Hepatic stellate cell (primary cell): ENCODE measurements around the gene NPRL2.
"Not testable (repeated sequence)": the region's sequence is repeated elsewhere in the genome, so short reads cannot be mapped to it uniquely, and the experiment has no call there.

Experiments
- DNase-seq: peaks from one replicate; pipeline ENCODE4 v3.0.0; 2011; ENCODE audit warnings: low spot score

Gene NPRL2

DNA sequence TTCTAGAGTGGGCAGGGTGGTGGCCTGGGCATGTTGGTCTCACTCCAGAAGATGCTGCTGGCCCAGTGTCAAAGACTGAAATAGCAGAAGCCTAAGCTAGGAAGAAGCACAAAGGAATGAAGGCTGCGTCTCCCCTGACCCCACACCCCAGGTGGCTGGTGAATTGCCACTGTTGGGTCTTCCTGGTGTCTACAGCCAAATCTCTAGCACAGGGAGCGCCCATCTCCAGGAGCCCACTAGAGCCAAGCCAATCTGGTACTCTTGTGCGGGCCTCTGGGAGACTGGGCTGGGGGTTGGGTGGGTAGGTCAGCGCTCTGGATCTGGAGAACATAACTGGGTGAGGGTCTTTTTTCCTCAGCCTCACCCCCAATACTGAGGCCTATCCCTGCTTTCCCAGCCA, 23.4 kb downstream of the NPRL2 start:
- DNase-seq: no peak

DNA sequence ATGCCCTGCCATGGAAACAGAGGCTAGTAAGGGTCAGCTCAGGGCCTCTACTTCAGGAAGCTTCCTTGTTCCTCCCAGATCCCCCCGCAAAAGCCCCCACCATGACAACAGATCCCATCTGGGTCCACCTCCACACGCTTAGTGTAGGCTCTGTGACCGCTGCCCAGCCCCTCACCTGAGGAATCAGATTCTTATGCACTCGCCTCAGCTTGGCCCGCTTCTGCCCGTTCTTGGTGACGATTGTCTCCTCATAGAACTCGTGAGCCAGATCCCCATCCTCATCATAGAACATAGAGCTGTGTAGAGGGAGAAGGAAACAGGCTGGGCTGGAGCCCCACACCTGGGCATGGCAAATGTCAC, 24.4 kb downstream of the NPRL2 start:
- DNase-seq: no peak

DNA sequence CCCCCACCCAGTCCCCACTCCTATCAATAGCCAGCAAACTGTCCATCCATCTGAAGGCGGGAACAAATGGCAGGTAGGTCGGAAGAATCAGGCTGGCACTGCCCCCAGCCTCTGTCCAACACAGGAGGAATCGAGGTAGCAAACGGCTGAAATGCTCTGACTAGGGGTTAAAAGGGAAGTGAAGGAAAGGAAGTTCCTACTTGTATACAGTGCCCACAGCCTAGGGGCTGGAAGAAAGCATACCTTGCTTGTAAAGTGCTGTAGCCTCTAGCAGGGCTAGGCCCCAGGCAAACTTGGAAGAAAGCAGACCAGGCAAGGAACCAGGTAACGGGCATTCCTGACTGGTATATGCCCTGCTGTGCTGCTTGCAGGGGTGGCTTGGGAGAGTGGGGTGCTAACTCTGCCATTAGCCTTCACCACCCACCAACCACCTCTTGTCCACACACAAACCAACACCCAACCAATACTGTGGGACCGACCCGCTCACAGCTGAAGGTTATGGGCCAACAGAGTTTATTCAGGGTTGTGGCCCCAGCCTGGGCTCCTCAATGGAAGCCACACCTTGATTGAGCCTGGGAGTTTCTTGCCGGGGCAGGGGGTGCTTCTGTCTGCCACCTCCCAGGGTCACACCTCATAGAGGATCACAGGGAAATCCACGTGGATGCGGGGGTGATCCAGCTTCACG, 24.9 kb downstream of the NPRL2 start:
- DNase-seq: no peak

DNA sequence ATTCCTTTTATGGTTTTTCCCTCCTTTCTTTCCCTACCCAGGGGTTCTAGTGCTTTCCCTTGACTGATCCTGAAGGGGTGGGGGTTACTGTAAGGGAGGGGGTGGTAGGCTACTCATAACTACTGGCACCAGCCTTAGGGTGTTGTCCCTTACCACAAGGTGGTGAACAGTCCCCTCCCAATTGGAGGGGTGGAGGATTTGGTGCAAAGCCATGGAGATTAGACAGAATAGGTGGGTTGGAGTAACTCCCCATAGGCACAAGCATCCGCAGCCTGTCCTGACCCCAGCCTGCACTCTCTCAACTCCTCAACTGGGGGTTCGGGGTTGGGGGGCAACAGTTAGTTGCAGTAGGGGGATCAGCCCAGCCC, 25.5 kb downstream of the NPRL2 start:
- no peak for DNase-seq

DNA sequence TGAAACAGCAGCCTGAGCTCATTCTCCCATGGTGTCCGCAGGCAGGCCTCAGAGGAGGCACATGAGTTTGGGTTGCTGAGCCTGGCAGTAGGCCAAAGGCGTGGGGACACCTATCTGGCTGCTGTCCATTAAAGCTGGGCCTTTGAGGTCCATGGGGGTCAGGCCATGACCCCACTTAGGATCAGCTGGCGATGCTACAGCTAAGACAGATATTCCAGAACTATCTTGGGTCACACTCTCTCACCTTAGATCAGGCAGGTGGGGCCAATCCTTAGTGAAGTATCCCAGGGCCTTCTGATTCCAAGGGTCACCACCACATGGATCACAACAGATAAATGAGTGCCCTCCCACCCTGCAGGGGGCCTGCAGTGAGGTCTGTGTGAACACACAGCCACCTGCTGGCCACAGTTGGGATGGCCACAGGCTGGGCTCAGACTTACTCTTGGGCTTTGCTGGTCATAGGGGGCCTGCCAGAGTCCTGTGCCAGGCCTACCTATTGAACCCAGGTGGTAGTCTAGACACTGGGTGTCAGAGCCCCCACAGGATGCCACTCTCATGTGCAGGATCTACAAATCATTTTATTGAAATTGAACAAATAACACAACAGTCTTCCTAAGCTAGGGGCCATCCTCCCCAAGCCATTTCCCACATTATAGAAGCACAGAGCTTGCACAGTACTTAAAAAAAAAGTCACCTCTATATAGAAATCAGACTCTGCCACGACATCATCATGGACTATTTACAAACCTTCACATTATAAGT, 26.0 kb downstream of the NPRL2 start:
- peak; percentile 81 for DNase-seq

DNA sequence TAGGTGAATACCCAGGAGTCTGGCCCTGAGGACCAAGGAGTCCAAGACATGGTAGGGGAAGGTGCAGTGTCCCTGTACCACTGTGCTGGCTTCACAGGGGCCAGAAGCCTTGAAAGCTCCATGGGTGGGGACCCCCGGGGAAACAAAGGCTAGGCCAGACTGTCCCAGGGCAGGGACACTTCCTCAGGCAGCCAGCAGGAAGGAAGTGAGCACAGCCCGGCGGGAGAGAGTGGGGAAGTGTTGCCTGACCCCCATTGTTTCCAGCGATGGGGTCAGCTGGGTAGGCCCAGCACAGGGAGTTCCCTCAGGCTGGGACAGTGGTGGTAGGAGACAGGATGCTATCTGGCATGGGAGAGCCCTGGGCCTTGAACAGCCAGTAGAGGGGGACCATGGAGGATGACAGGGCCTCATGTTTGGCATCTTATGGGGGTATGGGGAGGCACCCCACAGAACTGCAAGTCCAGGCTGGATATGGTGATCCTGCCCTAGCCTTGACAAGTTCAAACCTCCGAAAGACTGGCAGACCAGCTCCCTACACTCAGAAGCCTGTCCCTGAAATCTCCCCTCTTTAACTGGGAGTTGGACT, 26.9 kb downstream of the NPRL2 start:
- DNase-seq: no peak

DNA sequence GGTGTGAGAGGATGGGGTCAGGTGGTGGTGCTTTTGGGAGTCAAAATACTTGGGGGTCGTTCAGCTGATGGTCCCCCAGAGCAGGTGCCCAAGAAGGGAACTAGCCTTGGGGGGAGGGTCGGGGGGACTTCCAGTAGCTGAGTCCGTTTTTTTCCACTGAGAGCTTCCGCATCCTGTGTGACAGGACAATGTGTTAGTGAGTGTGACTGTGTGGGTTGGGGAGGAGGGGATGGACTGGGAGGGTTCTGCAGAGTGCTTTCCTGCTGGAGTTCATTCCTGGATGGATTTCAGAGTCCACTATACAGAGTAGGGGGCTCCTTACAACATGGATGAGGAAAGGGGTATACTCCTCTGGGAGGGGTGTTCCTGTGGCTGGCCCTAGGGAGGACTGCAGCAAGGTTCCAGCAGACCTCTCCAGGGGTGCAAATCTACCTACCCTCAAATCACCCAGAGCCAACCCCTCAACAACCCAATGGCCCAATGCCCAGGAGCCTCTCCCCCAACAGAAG, 27.4 kb downstream of the NPRL2 start:
- DNase-seq: no peak

DNA sequence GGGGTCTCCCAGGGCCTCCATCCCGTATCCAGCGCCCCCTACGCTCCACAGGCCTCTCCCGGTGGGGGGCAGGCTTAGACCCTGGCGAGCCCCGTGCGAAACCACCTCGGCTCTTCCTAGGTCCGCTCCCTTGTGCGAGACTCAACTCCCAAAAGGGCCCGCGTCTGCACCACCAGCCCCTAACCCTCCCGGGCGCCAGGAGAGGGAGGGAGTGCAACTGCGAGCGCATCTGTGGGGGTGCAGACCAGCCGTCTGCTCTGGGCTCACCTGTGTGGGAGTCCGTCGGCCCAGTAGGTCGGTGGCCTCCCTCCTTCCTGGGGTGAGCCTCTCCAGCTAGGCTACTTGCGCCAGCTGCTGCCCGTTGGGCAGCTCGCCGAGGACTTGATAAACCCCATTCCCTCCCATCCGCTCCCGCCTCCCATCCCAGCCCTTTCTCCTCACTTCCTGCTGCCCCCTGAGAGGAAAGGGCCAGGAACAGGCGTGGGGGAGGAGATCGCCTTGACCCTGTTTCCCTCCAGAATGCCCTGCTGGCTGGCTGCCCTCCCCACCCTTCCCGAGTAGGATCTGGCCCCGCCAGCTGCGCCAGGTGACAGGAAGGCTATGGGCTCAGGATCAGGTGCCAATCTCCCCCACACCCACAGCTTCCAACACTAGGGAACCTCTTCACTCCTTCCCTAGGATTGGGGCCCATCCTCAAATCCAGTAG, 28.0 kb downstream of the NPRL2 start, which contains the start of gene HYAL2:
TSS of gene HYAL2 (minus strand) at position 360 of the 706 bp plus-strand sequence. CDS start 2,256 bp downstream, outside the sequence.
- no peak for DNase-seq

DNA sequence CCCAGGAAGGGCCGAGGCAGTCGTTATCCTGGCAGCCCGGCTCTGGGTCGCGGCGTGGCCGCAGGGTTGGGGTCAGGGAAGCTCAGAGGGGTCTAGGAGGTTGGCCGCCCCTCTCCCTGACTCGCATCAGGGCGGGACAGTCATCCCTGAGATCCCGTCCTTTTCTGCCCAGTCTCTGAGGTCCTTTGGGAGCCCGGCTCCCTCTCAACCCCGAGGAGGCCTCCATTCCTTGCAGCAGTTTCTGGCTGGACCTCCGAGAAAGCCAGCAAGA, 28.5 kb downstream of the NPRL2 start:
- DNase-seq: no peak

DNA sequence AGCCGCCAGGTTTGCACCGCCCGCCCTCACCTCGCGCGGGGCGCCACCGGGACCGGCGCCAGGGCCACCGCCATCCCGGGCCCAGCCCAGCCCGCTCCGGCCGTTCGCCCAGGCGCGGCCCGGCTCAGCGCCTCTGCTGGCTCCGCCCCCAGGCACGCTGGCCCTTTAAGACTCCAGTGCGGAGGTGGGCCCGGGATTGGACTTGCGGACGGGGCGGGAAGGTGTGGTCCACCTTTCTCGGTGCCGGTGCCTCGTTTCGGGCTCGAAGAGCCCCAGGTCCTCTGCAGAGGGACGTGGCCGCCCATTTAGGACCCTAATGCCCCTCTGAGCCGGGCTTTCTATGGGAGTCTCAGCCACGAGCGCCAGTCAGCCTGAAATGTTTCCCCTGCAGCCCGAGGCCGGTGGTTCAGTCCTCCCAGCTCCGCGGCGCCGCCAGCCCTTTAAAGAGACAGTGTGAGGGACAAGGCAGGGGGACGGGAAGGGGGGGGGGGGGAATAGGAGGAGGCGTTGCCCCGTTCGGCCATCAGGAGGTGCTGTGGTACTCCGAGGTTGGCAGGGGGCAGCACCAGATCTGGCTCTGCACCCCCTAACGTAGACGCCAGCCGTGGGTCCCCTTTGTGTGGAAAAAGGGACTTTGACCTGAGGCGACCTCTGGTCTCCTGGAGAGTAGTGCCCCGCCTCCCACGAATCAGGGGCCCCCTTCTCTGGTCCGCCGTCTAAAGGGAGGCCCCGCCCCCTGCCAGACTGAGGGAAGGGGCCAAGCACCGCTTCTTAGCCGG, 29.1 kb downstream of the NPRL2 start:
- peak; percentile 96 for DNase-seq

DNA sequence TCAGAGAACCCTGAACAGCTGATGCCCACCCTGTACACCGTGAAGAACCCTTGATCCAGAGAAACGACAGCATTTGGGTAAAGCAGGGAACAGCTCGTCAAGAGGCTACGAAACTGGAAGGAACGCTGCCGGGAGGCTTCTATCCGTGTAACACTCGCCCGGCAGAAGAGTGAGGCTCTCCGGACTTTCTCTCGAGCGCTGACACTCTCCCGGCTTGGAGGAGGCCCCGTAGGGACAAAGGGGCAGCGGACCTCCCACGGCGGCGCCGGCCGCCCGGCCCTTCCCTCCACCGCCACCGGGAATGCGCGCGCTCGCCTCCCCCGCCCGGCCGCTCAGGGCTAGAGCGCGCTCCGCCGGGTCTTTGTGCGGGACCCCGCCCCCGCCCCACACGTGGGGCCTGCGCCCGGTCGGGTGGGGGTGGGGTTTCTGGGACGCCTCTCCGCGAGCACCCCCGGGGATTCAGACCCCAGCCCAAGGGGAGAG, 29.7 kb downstream of the NPRL2 start:
- peak; percentile 79 for DNase-seq

DNA sequence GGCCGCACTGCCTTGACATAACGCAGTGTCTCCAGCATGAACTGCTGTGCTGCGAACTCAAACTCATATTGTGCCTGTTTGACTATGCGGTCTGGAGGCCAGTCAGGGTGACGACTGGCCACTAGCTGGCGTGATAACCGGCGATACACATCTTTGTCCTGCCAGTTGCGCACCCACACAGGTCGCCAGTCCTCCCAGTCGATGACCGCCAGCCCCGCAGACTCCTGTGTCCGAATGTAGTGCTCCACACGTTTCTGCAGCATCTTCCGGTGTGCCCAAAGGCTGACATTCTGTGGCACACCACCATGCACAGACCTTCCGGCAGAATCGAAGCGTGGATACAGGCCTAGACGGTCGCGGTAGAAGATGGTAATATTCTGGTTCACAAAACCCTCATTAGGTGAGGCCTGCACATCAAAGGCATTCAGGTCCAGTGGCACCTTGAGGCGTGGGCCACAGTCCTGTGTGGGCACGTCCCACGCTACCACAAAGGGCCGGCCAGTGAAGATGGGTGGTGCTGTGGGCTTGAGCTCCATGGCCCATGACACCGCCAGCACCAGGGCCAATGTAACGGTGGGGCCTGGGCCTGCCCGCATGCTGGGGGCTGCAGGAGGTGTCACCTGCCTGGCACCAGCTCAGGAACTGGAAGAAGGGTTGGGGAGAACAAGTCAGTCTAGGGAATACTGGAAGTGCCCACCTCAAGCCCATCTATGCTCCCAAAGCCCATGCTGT, 30.5 kb downstream of the NPRL2 start:
- no peak for DNase-seq

DNA sequence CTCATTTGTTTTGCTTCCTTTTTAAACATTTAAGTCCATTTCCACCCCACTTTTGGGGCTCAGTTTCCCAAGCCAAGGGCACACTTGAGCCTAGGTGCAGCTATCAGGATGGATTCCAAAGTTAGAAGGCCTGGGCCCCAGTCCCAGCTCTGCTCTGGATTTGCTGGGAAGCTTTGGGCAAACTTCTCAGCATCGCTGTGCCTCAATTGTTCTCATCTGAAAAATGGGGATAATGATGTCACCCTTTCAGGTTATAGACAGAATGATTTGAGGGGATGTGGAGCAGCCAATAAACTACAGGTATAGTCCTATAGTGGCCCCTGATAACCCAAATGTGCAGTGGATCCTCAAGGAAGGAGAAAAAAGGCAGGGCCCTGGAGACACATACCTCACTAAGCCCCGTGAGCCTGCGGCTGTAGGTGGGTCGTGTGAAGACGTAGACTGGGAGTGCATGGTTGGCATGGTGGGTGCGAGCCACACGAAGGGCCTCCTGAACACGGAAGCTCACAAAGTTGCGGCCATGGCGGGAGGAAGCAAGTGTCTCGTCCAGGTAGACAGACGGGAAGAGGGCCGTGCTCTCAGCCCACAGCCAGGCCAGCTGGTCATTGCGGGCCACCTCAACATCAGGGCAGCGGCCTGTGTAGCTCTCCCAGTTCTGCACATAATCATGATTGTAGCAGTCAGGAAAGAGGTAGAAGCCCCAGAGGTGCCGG, 31.2 kb downstream of the NPRL2 start:
- no peak for DNase-seq

DNA sequence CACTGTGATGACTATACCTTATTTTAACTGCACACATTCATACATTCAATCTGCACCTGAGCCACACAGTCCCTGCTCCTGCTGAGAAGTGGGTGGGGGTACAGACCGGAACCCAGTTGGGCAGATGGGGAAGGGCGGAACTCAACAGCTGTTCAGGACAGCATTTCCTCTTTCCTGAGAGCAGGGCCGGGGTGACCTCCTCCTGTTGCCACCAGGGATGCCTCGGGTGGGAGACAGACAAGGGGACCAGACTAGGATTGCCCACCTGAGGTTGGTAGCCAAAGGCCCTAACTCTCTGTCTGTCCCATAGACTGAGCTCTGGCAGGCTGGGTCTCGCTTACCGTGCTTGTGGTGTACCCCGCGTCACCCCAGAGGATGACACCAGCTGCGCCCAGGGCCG, 32.0 kb downstream of the NPRL2 start:
- no peak for DNase-seq

DNA sequence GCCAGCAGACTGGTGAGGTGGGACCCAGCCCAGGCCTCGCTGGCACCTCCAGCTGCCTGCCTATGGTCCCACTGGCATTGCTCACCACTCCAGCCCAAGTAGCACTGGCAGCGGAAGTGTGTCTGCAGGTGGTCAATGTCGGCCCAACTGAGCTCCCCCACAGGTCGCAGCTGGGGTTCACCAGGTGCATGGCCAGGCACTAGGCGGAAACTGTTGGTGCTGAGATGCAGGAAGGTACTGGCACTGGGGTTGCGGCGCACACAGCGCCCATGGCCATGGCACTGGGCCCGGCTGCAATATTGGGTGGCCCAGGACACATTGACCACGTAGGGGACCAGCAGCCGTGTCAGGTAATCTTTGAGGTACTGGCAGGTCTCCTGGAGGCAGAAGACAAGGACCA, 32.4 kb downstream of the NPRL2 start:
- no peak for DNase-seq

DNA sequence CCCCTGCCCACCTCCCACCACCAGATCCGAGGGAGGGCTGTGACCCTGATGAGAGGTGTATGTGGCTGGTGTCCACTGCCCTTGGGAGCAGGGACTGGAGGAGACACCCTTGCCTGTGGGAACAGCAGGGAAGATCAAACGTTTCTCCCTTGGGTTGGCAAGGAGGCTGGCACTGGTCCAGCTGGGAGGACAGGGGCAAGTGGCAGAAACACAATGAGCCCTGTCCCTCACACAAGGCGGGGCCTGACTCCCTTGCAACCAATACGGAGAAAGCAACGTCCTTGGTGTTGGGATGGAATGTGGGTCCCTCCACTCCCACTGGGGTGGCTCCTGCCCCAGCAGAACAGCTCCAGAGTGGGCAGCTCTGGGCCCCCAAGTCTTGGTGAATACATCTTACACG, 33.3 kb downstream of the NPRL2 start:
- DNase-seq: no peak

DNA sequence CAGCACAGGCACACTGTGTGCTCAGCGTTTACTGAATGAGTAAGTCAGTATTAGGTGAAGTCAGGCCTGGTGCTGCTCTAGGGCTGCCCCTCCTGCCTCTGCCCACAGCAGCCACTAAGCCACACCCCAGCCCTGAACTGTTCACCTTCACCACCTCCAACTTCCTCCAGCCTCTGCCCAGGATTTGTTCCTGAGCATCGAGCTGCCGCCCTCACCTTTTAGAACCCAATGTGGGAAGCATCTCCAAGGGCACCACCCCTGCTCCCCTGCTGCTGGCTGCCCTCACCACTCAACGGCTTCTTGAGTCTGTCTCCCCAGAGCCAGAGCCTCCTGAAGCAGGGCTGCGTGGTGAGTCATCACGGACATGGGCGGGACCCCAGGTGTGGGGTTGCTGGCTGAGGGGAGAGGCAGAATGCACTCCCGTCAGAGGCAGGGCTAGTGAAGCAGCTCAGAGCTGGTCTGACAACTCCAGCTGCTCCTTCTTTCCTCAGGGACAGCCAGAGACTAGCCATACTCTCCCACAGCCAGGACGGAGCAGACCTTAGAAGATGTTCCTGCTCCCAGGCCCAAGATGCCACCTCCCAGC, 33.8 kb downstream of the NPRL2 start:
- no peak for DNase-seq

DNA sequence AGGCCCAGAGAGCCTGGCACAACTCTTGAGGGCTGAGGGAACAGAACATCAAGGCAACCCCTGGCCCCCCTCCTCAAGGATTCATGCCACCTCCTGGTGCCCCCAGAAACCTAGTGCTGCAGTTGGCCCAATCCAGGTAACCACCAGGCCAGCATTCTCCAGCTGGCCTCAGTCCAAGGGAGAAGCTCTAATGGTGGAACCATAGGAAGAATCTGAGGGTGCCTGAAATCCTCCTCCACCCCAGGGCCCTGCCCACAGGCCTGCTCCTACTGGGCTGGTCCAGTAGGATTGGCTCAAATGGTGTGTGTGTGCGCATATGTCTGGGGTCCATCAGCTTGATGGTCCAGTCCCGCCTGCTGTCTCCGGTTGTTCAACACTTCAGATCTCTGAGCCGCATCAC, 35.8 kb downstream of the NPRL2 start:
- DNase-seq: no peak

DNA sequence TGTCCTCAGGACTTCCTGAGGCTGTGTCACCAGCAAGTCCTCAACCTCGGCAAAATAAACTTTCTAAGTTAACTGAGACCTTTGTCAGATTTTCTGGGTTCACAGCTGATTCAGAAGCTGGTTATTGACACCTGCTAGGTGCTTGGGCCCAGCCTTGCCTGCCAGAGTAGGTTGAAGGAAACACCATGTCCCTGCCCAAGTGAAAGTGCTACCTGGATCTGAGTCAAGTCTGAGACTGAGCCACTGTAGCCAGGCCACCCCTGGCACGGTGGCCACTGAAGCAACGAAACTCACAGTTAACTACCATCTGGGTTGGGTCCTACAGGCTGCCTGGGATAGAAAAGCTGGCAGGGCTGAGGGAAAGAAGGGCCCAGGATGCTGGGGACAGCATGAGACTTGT, 36.2 kb downstream of the NPRL2 start:
- DNase-seq: no peak

DNA sequence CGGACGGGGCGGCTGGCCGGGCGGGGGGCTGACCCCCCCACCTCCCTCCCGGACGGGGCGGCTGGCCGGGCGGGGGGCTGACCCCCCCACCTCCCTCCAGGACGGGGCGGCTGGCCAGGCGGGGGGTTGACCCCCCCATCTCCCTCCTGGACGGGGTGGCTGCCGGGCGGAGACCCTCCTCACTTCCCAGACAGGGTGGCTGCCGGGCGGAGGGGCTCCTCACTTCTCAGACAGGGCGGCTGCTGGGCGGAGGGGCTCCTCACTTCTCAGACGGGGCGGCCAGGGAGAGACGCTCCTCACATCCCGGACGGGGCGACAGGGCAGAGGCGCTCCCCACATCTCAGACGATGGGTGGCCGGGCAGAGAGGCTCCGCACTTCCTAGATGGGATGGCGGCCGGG, 38.5 kb downstream of the NPRL2 start:
- not testable (repeated sequence) for DNase-seq
